Ascending aorta (tissue), 2 donors: Measurements from ENCODE around the gene SOX8. TPM values are rescaled to one million over a fixed set of nuclear protein-coding genes. Genes with fewer than 3 reads are reported as not detected.

Source experiments
- DNase-seq, 2 donors: peaks; one replicate each; pipeline ENCODE4 v3.0.0-alpha.2; 2019; ENCODE audit warnings: low spot score in 2 of 2
- H3K27ac ChIP-seq, 2 donors: fragments of 200-600 bp; sonication (generic); one replicate each; pipeline ENCODE4 v1.5.1; 2016 to 2017; ENCODE audit warnings: mild to moderate bottlenecking in 1 of 2
- H3K27me3 ChIP-seq: fragments of 200-600 bp; sonication (generic); one replicate; pipeline ENCODE4 v1.5.1; 2017
- H3K36me3 ChIP-seq, 2 donors: fragments of 200-600 bp; sonication (generic); one replicate each; pipeline ENCODE4 v1.5.1; 2016
- H3K4me1 ChIP-seq, 2 donors: fragments of 200-600 bp; sonication (generic); one replicate each; pipeline ENCODE4 v1.5.1; 2016 to 2017; ENCODE audit warnings: mild to moderate bottlenecking in 1 of 2
- H3K4me3 ChIP-seq, 2 donors: fragments of 200-600 bp; sonication (generic); one replicate each; pipeline ENCODE4 v1.5.1; 2016 to 2017; ENCODE audit warnings: mild to moderate bottlenecking in 1 of 2
- H3K9me3 ChIP-seq, 2 donors: fragments of 200-600 bp; sonication (generic); one replicate each; pipeline ENCODE4 v1.5.1; 2016
- CTCF ChIP-seq, 3 experiments: fragments of 200-600 bp in 2 of 3; fragments of 450-650 bp in 1 of 3; sonication (generic) in 2 of 3; IDR thresholded peaks; one replicate each; pipeline ENCODE4 v1.5.1; 2016 to 2019; ENCODE audit warnings: antibody characterized with exemption in 3 of 3, mild to moderate bottlenecking in 1 of 3, moderate library complexity in 1 of 3
- intact Hi-C: fragments of 100-400 bp; cut with DNase I; formaldehyde crosslinking; loops from one replicate; pipeline ENCODE4 v1.15.1; 2023
- total RNA-seq: library from RNA; depleted of rRNA; stranded (reverse); fragments of >200 nt; gene quantifications from one replicate; pipeline ENCODE4 v1.1.0, GENCODE V29; 2016

Gene SOX8
- 18.9 TPM for total RNA-seq

- no peak for DNase-seq
- H3K27ac ChIP-seq, result no peak within 1 kb of the TSS
- peak within 1 kb of the TSS; percentile 59 to 72 for H3K4me3 ChIP-seq
- H3K27me3 ChIP-seq, result peaks cover 6% of the 10 kb centered on the region
- H3K36me3 ChIP-seq, result no peaks in the 10 kb centered on the region
- peaks cover 21 to 24% of the 10 kb centered on the region in 2 donors for H3K4me1 ChIP-seq
- no peak for TF ChIP-seq CTCF (IDR thresholded peaks at IDR 0.05)
- intact Hi-C loops, result loop anchor here (2.0 kb wide), 1 partner anchor 17 kb away; no protein-coding TSS in a partner anchor
- H3K9me3 ChIP-seq, result no peaks in the 10 kb centered on the region
Measured at GRCh38 chr16:981695-982144, at the start of gene SOX8. TSS of gene SOX8 (plus strand) at chr16:981770. CDS start at chr16:981923, 153 bp downstream.

DNA sequence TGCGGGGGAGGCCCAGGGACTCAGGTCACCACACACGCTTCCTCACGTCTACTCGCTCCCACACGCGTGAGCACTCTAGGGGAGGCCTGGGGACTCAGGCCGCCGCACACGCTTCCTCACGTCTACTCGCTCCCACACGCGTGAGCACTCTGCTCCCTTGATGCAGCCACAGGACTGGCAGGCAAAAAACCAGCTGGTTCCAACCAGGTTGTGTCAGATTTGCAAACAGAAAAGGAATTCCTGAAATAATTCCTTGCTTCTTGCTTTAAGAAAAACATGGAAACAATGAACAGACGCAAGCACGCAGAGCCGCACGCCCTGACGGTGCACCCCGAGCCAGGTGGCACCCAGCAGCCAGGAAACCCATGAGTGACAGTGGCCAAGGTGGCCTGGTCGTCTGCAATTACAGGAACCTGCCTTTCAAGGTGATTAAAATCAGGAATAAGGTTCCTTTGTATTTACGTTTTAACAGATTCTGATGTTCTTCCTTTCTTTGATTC lies 48.7 kb upstream of the SOX8 start:
- H3K27ac ChIP-seq, result no peak overlapping the region
- H3K4me3 ChIP-seq, result no peak overlapping the region
- H3K4me1 ChIP-seq, result no peaks in the 10 kb centered on the region
- intact Hi-C loops, result no loop called here
- DNase-seq, result no peak
- peaks cover 11 to 42% of the 10 kb centered on the region in 2 donors for H3K36me3 ChIP-seq
- no peaks in the 10 kb centered on the region for H3K27me3 ChIP-seq
- no peaks in the 10 kb centered on the region for H3K9me3 ChIP-seq
- TF ChIP-seq CTCF (IDR thresholded peaks at IDR 0.05), result no peak

GRCh38 chr16:933581-933980 lies 48.0 kb upstream of the SOX8 start:
- no peak overlapping the region for H3K27ac ChIP-seq
- TF ChIP-seq CTCF (IDR thresholded peaks at IDR 0.05), result no peak
- H3K4me3 ChIP-seq, result no peak overlapping the region
- DNase-seq, result no peak
- no peaks in the 10 kb centered on the region for H3K9me3 ChIP-seq
- peaks cover 11 to 42% of the 10 kb centered on the region in 2 donors for H3K36me3 ChIP-seq
- intact Hi-C loops, result no loop called here
- no peaks in the 10 kb centered on the region for H3K27me3 ChIP-seq
- no peaks in the 10 kb centered on the region for H3K4me1 ChIP-seq

DNA sequence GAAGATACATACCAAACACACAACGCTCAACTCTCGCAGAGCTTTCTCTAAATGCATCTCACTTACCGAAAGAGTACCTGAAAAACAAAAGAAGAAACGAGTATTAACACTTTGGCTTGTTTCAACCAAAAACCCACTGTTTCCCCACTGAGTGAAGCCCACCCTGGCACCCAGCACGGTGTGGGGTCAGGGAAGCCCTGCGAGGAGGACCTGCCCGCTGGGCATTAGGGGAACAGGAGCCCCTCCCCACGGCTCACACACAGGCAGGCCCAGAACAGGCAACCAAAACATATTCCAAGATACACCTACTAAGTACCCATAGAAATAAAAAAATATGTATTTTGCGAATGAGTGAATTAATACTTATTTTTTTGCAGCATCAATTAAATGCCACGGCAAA lies 47.4 kb upstream of the SOX8 start:
- Histone ChIP-seq H3K9me3 (no peaks in the 10 kb centered on the region), H3K4me3 (no peak overlapping the region), H3K36me3 (peaks cover 11 to 42% of the 10 kb centered on the region in 2 donors), H3K27ac (no peak overlapping the region), H3K27me3 (no peaks in the 10 kb centered on the region), H3K4me1 (no peaks in the 10 kb centered on the region)
- intact Hi-C loops, result no loop called here
- no peak for DNase-seq
- TF ChIP-seq CTCF (IDR thresholded peaks at IDR 0.05), result no peak

- Histone ChIP-seq H3K4me1 (no peaks in the 10 kb centered on the region), H3K27ac (no peak overlapping the region), H3K4me3 (no peak overlapping the region), H3K36me3 (peaks cover 8 to 38% of the 10 kb centered on the region in 2 donors), H3K9me3 (no peaks in the 10 kb centered on the region), H3K27me3 (no peaks in the 10 kb centered on the region)
- no peak for TF ChIP-seq CTCF (IDR thresholded peaks at IDR 0.05)
- intact Hi-C loops, result no loop called here
- DNase-seq, result no peak
Measured at GRCh38 chr16:935684-936083, 45.9 kb upstream of the SOX8 start.

GRCh38 chr16:937311-937710 lies 44.3 kb upstream of the SOX8 start:
- no peak for DNase-seq
- no peak for TF ChIP-seq CTCF (IDR thresholded peaks at IDR 0.05)
- intact Hi-C loops, result no loop called here
- Histone ChIP-seq H3K4me3 (no peak overlapping the region), H3K27me3 (no peaks in the 10 kb centered on the region), H3K27ac (no peak overlapping the region), H3K9me3 (peaks cover 0 to 6% of the 10 kb centered on the region in 2 donors), H3K36me3 (peaks cover 0 to 39% of the 10 kb centered on the region in 2 donors), H3K4me1 (no peaks in the 10 kb centered on the region)
